Measurements from ENCODE around the gene GPR151. TPM values are rescaled to one million over a fixed set of nuclear protein-coding genes. Genes with fewer than 3 reads are reported as not detected.

The GPR151 gene
- total and polyA plus RNA-seq, 2 of the 8 experiments (the other 6 are each of a cell fraction or from before 2014, with no cell fraction given): 0.03 TPM; not detected in 1

GRCh38 chr5:146561711-146562110 lies 45.7 kb upstream of the GPR151 start (continued):
- TF ChIP-seq TAF7 (optimal IDR thresholded peaks at IDR 0.05; ENCODE audit: borderline replicate concordance, low read depth, low read length): no peak
